Activated CD4-positive, alpha-beta T cell treated with anti-CD3 and anti-CD28 coated beads for 48 hours (primary cell): Measurements from ENCODE around the gene RNF130.

ENCODE experiments used
- DNase-seq: peaks from one replicate; pipeline ENCODE4 v3.0.0-alpha.2; 2020

The RNF130 gene, protein sequence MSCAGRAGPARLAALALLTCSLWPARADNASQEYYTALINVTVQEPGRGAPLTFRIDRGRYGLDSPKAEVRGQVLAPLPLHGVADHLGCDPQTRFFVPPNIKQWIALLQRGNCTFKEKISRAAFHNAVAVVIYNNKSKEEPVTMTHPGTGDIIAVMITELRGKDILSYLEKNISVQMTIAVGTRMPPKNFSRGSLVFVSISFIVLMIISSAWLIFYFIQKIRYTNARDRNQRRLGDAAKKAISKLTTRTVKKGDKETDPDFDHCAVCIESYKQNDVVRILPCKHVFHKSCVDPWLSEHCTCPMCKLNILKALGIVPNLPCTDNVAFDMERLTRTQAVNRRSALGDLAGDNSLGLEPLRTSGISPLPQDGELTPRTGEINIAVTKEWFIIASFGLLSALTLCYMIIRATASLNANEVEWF

DNA sequence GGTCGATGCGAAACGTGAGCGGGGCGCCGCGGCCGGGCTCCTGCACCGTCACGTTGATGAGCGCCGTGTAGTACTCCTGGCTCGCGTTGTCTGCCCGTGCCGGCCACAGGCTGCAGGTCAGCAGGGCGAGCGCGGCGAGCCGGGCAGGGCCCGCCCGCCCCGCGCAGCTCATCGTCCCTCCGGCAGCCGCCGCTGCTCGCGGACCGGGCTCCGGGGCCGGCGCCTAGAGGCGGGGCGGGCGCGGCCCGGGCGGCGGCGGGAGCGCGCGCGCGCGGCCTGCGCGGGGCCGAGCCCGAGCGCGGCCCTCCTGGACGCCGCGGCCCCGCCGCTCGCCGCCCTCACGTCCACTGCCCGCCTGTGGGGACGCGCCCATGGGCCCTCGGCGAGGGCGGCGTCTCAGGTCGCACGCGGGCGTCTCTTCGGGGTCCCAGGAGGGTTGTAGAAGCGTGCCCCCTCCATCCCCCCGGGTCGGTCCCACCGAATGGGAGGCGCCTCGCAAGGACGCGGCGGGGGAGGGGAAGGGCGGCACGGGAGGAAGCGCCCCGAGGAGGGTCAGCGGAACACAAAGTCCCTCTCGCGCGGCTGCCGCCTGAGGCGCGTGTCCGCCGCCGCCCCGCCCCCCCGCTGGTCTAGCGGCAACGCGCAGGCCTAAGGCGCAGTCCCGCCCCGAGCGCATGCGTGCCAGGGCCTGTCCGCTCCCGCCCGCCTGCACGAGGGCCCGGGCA lies at the start of gene RNF130:
Gene RNF130, minus strand, starts transcription at position 229 of the 725 bp plus-strand sequence. Its CDS starts 57 bp downstream, at position 172.
- DNase-seq, result peak; percentile 91

DNA sequence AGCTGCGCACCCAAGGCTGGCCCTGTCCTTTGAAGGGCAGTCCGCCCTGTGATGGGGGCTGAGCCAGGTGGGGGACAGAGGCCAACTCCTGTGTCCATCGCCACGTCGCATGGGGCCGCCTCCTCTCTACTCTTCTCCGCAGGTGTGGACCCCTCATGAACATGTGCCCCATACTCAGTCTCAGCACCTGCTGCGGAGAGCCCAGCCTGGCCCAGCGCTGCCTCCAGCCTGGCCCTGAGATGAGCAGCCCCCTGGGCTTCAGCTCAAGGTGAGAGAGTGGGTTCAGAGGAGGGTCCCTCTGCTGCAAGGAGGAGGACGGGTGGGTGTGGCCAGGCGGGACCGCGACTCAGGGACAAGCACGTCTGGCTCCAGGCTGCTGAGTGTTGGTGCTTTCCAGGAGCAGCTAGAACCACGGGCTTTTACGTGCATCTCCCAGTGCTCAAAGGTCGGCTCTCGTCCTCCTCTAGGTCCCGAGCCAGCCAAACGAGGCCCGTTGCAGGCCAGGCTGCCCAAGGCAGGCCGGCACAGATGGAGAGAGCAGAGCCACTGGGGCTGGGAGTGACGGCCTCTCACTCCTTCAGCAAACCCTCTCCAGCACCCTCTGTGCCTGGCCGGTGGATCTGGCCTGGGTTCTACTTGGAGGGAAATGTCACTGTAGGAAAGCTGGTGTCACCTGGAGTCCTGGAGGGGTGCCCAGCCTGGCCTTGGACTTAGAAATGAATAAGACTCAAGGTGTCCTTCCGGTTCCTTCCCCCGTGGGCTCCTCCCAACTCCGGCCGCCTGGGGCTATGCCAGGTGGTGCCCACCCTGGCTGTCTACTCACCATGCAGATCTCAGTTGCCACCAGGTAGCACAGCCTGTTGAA lies 48.9 kb upstream of the RNF130 start:
- no peak for DNase-seq

DNA sequence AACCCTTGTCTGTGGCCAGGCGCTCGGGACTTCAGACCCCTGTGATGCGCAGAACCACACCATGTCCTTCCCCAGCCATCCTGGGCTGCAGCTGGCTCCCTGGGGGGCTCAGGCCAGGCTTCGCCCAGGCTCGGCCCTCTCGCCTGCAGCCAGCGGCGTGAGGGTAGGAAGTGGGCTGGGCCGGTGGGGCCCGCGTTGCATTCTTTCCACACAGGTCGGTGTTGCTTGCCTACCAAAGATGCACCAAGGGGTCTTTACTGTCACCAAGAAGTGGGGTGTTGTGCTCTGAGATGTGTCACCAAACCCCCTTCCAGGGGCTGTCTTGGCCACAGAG lies 48.3 kb upstream of the RNF130 start:
- no peak for DNase-seq

DNA sequence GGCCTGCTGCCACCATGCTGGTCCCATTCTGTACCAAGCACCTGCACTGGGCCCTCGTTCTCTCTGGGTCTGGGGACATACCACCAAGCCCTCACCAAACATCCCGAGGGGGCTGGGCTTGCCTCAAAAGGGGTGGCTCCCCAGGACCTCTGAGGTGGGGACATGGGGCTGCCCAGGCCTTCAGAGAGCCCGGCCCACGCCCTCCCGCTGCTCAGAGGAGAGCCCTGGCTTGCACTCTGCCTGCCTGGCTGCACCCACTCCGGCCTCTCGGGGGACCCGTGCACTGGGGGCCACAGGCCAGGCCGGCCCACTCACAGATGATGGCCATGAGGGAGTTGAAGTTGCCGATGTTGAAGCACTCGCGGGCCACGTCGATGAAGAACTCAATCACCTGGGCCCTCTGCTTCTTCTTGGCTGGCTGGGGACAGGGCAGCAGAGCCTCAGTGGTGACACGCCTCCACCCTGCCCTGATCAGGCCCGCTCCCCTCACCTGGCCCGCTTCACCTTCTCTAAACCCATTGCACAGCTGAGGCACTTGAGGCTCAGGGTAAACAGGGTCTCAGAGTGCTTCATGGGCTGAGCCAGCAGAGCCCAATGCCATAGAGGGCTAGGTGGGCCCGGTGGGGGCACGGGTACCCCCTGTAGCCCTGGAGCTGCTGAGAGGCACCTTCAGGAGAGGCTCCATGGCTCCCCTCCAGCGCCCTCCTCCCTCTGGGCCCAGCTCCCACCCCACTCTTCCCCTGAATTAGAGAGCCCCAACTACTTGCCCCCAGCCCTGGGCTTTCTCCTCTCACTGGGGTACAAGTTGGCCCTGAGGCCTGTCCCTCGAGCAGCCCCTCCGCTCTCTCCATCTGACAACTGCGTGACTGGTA lies 47.7 kb upstream of the RNF130 start:
- DNase-seq, result no peak

DNA sequence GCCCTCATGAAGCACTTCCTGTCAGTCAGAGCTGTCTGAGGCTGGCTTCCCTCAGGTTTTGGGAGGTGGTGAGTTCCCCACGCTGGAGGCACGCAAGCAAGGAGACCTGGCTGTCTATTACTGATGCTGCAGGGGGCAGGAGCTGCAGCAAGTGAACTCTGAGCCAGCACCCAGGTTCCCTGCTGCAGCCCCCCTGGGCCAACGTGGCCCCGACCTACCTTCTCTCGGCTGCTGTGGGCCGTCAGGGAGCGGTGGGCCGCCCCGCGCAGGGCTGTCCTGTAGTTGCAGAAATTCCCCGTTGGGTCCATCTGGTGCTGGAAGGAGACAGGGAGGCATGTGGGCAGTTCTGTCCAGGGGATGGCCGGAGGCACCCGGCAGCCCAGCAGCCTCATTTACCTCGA lies 46.8 kb upstream of the RNF130 start:
- DNase-seq, result no peak

DNA sequence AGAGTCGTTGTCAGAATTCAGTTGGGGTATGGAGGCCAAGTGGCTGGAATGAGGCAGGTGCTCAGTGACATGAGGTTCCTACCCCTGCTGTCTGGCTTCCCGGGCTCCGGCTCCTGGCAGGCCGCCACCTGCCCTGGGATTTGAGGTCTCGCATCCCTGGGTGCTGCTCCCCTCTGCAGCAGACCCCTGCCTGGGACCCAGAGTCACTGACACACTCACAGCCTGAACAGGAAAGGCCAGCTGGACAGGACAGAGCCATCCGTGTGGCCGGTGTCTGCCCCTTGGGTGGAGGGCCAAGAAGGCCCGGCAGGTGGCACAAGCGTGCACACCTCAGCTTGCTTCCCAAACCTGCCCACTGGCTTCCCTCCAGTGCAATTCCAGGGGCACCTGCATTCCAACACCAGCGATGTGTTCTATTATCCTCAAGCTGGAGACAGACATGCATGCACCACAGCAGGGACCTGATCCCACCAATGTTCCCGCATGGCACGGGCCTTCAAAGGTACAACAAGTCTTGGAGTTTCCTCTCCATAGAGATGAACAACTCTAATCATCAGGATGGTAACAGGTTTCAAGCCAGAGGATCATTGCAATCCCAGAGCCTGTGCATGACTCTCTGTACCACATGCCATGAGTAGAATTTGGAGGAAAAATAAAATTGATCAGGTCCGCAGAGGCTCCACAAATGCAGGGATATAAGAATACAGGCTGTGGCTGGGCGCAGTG lies 45.6 kb upstream of the RNF130 start:
- no peak for DNase-seq

DNA sequence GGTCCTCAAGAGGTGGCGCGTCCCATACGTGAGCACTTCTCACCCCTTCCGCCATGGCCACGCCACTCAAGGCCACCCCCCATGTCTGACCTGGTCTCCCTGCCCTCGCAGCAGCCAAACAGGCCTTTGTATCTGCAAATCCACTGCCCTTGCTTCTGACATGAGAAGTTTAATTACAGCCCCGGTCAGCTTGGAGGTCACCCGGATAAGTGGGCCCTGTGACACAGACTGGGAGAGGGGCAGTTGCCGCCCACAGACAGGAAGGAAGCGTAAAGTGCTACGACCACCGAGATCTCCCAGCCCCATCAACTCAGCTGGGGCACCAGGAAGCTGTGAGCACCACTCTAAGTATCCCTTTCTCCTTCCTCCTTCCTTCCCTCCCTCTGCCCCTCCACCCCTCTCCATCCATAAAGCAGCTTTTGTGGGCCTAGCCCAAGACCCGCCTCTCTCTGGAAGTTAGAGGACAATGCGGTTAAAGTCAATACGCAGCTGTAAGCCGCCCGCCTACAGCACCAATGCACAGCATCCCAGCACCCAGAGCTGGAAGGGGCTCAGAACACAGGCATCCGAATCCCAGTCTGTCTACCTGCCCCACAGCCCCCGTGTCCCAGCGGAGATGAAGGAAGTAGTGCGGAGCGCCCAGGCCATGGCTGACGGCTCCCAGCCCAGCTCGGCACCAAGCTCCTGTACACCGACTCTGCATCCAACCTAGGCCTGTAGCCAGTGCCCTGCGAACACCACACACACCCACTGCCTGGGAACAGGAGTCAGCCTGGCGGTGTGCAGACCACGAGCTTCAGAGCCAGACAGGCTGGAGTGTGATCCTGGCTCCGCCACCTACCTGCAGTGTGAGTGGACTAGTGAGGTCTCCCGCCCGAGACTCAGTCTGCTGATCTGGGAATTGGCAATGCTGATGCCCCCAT lies 44.8 kb upstream of the RNF130 start:
- DNase-seq, result no peak

DNA sequence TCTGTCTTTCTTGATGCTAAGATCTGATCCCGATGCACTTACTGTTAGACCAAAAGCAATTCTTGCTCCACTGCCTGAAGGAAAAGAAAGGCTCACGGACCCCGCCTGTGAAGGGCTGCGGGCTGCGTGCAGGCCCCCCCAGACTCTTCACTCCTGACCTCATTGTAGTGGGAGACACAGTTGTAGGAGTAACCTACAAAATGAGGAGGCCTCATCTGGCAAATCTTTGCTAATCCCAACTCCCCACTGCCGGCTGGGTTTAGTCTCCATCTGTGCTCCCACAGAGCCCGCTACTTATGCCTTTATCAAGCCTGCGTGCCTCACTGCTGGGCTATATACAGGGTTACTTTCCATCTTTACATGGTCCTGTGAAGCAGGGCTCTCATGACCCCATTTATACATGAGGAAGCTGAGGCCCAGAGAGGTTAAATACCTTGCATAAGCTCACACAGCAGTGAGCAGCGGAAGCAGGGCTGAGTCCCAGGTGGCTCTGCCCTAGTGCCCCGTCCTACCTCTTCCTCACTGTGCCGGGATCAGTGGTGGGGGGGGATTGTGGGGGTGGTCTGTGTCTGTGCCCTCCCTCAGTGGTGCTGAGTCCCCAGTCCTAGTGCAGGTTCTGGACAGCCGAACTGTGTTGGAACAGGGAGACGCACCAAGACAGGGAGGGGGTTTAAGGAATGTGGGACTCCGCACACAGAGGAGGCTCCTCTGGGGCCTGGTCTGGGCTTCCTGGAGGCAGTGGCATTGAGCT lies 43.9 kb upstream of the RNF130 start:
- DNase-seq, result no peak

DNA sequence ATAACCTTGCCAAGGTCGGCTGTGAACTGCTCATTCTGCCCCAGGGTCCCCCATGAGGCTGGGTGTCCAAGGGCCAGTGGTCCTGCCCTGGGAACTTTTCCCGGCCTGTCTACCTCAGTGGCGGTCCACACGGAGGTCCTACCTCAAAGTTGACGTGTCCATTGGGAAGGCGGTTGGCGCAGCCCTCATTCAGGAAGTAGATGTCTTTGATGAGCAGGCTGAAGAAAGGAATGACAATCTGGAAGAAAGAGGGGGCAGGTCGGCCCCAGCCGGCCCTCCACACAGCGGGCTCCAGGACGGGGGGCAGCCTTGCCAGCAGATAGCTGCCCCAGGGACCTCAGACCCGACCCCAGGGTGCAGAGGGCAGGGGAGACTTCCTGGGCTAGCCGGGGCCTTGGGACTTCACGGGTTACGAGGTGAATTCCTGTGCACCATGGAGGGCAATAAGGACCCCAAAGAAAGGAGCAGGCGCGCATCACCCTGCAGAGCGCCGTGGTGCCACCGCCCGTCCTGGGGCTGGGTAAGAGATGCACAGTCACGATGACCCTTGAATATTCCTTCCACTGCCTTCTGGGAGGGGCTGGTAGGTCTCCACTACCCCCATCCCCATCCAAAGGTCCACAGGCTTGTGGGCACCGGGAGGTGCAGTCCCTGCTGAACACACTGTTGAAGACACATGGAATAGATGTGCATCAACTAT lies 42.9 kb upstream of the RNF130 start:
- no peak for DNase-seq

DNA sequence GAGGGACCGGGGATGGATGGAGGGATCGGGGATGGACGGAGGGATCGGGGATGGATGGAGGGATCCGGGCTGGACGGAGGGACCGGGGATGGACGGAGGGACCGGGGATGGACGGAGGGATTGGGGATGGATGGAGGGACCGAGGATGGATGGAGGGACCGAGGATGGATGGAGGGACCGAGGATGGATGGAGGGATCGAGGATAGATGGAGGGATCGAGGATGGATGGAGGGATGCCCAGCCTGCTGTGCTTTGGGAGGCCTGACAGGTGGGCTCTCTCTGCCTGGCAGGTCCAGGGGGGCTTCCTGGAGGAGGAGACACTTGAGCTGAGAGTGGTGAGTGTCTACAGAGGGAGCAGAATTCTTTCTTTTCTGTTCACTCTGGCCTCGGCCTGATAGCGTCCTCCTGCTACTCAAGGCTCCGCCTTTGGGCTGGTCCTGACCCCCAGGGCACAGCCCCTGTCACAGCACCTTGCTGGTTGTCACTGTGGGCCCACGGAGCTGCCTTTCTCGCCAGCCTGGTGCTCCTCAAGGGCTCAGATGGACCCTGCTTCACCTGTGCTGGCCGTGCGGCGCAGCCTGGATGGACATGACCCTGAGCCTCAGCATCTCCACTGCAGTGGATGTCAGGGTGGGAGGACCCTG lies 42.2 kb upstream of the RNF130 start:
- no peak for DNase-seq

DNA sequence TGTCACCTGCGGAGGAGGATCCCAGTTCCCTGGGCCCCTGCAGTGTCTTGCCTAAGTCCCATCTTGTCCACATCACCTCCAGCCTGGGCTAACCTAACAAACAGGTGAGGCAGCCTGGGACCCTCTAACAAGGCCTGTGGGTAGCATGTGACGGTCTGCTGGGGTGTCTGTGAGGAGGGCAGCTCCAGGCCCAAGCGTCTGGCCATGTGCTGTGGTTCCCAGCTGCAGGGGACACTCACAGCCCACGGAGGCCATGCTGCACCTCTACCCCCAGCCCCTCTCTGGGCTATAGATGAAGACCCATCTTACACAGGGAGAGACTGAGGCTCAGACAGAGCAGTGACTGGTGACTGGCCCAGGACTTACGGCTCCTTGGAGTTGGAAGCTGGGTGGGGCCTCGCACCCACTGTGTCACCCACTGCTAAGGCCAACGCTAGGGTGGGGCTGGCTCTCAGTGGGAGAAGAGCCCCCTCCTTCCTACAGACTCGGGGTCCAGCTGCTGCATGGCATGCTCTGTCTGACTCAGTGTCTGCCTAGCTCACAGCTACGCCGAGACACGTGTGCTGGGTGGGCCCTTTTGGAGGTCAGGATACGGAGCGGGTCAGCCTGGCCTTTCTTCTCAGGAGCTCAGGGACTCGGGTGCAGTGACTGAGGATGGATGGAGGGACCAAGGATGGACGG lies 40.8 kb upstream of the RNF130 start:
- DNase-seq, result no peak

DNA sequence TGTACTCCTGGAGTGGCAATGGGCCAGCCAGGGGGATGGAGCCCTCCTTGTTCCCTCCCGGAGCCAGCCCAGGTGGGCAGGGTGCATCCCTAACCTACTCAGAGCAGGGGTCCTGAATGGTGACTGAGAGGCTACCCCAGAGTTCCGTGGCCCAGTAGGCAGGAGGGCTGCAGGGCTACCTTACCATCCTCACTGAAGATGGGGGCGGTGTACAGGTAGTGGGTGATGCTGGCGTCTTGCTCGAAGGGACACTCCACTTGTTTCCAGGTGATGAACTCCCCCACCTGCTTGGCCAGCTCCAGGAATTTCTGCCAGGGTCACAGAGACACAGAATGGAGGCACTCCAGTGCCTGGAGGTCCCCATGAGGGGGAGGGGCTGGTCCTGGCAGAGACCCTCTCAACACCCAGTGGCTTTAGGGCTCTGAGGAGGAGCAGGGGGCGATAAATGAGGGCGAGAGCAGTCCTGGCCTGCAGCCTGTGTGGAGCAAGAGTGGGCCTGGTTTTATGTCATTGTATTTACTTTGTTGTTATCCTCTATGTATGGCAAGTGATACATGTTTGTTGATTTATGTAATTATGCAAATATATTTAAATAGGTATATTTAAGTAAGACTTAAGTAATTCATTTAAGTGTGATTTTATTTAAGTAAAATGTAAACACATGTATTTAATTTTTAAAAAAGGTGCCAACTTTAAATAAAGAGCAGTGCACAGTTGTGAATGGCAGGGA lies 39.9 kb upstream of the RNF130 start:
- DNase-seq, result no peak

DNA sequence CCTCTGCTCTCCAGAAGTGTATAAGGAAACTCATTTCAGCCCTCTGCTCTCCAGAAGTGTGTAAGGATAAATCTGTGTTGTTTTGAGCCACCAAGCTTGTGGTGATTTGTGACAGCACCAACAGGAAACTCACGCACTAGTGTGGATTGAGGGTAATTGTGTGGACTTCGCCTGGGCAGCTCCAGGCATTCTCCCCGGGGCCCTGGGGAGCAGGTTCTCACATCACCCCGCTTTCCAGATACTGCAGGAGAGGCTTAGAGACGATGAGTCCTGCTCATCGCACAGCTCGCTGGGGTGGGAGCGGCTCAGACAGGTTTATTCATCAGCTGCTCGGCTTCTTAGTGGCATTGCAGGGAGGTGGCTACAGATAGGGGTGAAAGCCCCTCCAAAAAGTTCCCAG lies 38.4 kb upstream of the RNF130 start:
- no peak for DNase-seq

DNA sequence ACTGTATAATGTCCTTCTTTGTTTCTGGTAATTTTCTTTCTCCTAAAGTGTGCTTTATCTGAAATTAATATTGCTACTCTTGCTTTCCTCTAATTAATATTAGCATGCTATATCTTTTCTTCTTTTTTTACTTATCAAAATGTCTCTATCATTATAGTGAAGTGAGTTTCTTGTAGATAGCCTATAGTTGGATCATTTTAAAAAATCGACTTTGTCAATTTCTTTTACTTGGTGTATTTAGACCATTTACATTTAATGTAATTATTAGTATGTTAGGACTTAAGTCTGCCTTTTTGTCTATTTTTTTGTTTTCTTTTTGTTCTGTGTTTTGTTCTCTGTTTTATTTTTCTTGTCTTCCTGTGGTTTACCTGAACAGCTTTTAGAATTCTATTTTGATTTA lies 35.4 kb upstream of the RNF130 start:
- DNase-seq, result no peak

DNA sequence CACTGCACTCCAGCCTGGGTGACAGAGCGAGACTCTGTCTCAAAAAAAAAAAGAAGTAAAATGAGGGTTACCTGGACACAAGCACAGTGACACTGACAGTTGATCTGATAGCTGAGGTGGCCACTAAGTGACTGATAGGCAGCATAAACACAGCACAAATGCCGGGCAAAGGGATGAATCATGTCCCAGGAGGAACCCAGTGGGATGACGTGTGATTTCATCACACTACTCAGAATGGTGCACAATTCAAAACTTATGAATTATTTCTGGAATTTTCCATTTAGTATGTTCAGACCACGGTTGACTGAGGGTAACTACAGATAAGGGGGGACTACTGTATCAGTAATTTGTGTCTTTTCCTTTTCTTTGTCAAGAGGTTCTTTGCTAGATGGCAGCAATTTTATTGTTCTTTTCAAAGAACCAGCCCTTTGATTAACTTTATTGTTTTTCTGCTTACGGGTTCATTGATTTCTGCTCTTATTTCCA lies 34.3 kb upstream of the RNF130 start:
- DNase-seq, result no peak

DNA sequence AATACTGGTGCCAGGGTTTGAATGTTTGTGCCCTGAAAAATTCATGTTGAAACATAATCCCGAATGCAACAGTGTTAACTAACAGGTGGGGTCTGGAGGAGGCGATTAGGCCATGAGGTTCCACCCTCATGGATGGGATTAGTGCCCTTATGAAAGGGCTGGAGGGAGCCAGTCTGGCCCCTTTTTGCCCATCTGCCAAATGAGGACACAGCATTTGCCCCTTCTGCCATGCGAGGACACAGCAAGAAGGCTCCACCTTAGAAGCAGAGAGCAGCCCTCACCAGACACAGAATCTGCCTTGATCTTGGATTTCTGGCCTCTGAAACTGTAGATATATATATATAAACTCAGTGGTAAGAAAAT lies 32.6 kb upstream of the RNF130 start:
- no peak for DNase-seq

DNA sequence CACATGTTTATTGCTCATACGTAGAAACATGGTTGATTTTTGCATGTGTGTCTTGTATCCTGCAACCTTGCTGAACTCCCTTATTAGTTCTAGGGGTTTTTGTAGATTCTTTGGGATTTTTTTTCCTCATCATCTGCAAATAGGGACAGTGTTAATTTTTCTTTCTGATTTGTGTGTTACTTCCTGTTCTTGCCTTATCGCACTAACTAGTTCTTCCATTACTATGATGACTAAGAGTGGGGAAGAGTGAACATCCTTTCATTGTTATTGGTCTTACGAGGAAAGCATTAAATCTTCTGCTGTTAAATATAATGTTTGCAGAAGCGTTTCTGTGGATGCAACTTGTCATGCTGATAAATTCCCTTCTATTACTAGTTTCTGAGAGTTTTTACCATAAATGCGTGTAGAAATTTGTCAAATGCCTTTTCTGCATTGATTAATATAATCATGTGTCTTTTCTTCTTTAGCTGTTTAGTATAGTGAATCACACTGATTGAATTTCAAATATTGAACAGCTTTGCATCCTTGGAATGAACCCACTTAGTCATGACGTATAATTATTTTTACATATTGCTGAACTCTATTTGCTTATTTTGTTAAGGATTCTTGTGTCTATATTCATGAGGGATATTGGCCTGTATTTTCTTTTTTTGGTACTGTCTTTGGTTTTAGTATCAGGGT lies 32.1 kb upstream of the RNF130 start:
- no peak for DNase-seq
